Endodermal cell (in vitro differentiated cells): ENCODE measurements around the gene RHOT2. TPM values are rescaled to one million over a fixed set of nuclear protein-coding genes. Genes with fewer than 3 reads are reported as not detected.
A peak's percentile ranks its signal among the peaks of the same experiment; 100 is the strongest.

Experiments used
- DNase-seq: peaks from one replicate; pipeline ENCODE4 v3.0.0-alpha.2; 2017
- H3K27ac ChIP-seq: 2 replicates; pipeline ENCODE4 v1.5.1; 2013; ENCODE audit warnings: mild to moderate bottlenecking, low read depth, low read length, moderate library complexity
- H3K27me3 ChIP-seq: 2 replicates; pipeline ENCODE4 v1.6.1; 2013; ENCODE audit warnings: mild to moderate bottlenecking, low read length, moderate library complexity; ENCODE audit not compliant: insufficient read depth, control insufficient read depth, poor library complexity, severe bottlenecking
- H3K36me3 ChIP-seq: 2 replicates; pipeline ENCODE4 v1.7.0; 2013; ENCODE audit warnings: mild to moderate bottlenecking, low read length, moderate library complexity; ENCODE audit not compliant: control insufficient read depth, insufficient read depth
- H3K4me1 ChIP-seq: one replicate; pipeline ENCODE4 v1.7.0; 2013; ENCODE audit warnings: low read length; ENCODE audit not compliant: control insufficient read depth, insufficient read depth
- H3K4me3 ChIP-seq: 2 replicates; pipeline ENCODE4 v1.5.1; 2013; ENCODE audit warnings: mild to moderate bottlenecking, low read length, moderate library complexity
- H3K9ac ChIP-seq: 2 replicates; pipeline ENCODE4 v1.6.1; 2013; ENCODE audit warnings: mild to moderate bottlenecking, low read length, moderate library complexity; ENCODE audit not compliant: poor library complexity, severe bottlenecking; ENCODE audit errors: extremely low read depth
- H3K9me3 ChIP-seq: 2 replicates; pipeline ENCODE4 v1.6.1; 2013; ENCODE audit warnings: mild to moderate bottlenecking, low read length, moderate library complexity; ENCODE audit not compliant: control insufficient read depth
- H3K27ac Mint-ChIP-seq: 2 replicates; pipeline ENCODE4 v1.8.0; 2020; ENCODE audit warnings: mixed read lengths
- H3K27me3 Mint-ChIP-seq: 2 replicates; pipeline ENCODE4 v1.8.0; 2021; ENCODE audit warnings: mild to moderate bottlenecking, mixed read lengths; ENCODE audit not compliant: insufficient read depth
- H3K36me3 Mint-ChIP-seq: 2 replicates; pipeline ENCODE4 v1.8.0; 2020; ENCODE audit warnings: low read depth, mixed read lengths
- H3K4me1 Mint-ChIP-seq: 2 replicates; pipeline ENCODE4 v1.8.0; 2020; ENCODE audit warnings: mixed read lengths
- H3K4me3 Mint-ChIP-seq: 2 replicates; pipeline ENCODE4 v1.8.0; 2020; ENCODE audit warnings: mild to moderate bottlenecking, moderate library complexity, mixed read lengths
- H3K9me3 Mint-ChIP-seq: 2 replicates; pipeline ENCODE4 v1.8.0; 2020; ENCODE audit warnings: mild to moderate bottlenecking, mixed read lengths
- CTCF ChIP-seq: fragments of 200-600 bp; sonication (generic); conservative IDR thresholded peaks from 2 replicates; pipeline ENCODE4 v1.5.0; 2021; ENCODE audit warnings: antibody characterized with exemption, mild to moderate bottlenecking
- WGBS, 2 experiments: methylation state at CpG; one replicate each; pipeline versions ENCODE4 v1.1.5 to v1.1.7; 2013; ENCODE audit warnings: missing lambda C conversion rate in 2 of 2, mixed read lengths in 1 of 2; ENCODE audit not compliant: insufficient coverage in 1 of 2, insufficient read length in 1 of 2; 5-methylcytosine and 5-hydroxymethylcytosine counted together
- total RNA-seq, 2 donors: library from RNA; stranded (reverse); fragmentation: NEBNext Ultra II Directional in 1 of 2; extraction: Animal tissue kit (Norgen Biotek cat#: 25700) in 1 of 2; gene quantifications; 2 replicates in 1 of 2; 3 replicates in 1 of 2; pipeline ENCODE4 v1.2.1, GENCODE V29; 2021

The RHOT2 gene
- total RNA-seq, 2 donors from 2014 or later, result 180 to 193 TPM

GRCh38 chr16:624526-625070 lies 43.3 kb upstream of the RHOT2 start:
- H3K36me3 ChIP-seq, result no peaks in the 10 kb centered on the region
- H3K27ac Mint-ChIP-seq, result no peak overlapping the region
- DNase-seq, result no peak
- no peak overlapping the region for H3K9ac ChIP-seq
- H3K27me3 Mint-ChIP-seq, result no peaks in the 10 kb centered on the region
- WGBS, 2 experiments, result 86 to 90% methylated on average over 9 to 10 of the region's 10 CpGs
- no peak overlapping the region for H3K27ac ChIP-seq
- no peak for TF ChIP-seq CTCF
- H3K9me3 Mint-ChIP-seq, result no peaks in the 10 kb centered on the region
- H3K4me1 ChIP-seq, result no peaks in the 10 kb centered on the region
- H3K27me3 ChIP-seq, result no peaks in the 10 kb centered on the region
- no peak overlapping the region for H3K4me3 Mint-ChIP-seq
- H3K4me1 Mint-ChIP-seq, result peaks cover 10% of the 10 kb centered on the region
- no peak overlapping the region for H3K4me3 ChIP-seq
- H3K9me3 ChIP-seq, result no peaks in the 10 kb centered on the region
- peaks cover 10% of the 10 kb centered on the region for H3K36me3 Mint-ChIP-seq

DNA sequence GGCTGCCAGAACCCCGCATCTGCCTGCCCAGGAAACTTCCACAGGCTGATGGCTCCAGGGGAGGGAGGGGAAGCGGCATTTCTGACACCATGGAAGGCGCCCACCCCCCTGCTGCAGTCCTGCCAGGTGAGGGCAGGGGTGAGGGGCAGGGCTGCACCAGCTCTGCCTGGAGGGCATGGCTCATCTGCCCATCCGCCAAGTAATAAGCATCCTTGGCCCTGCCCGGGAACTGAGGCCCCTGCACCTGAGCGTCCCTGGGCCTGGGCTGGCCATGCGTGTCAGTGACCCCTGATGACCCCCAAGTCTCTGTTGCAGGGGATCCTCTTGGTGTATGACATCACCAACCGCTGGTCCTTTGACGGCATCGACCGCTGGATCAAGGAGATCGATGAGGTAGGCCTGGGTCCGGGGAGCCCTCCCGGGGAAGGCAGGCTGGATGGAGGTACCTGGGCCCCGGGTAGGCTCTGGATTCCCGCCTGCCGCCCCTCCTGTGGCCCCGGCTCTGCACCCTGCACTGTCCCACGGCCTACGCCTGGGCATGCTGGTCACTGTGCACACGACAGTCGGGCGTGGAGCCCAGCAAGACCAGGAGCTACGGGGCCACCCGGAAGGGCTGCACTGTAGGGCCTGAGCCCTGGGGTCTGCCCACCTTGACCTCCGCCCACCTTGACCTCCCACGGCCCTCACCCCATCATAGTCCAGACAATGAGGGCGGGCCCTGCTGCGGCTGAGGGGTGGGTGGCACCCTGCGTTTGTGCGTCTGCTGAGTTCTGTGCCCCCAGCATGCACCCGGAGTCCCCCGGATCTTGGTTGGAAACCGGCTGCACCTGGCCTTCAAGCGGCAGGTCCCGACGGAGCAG lies 42.6 kb upstream of the RHOT2 start:
- no peak overlapping the region for H3K4me3 ChIP-seq
- H3K9ac ChIP-seq, result no peak overlapping the region
- H3K27me3 ChIP-seq, result no peaks in the 10 kb centered on the region
- no peaks in the 10 kb centered on the region for H3K36me3 ChIP-seq
- Mint-ChIP-seq H3K4me3 (no peak overlapping the region), H3K27me3 (no peaks in the 10 kb centered on the region), H3K9me3 (no peaks in the 10 kb centered on the region), H3K4me1 (peaks cover 10% of the 10 kb centered on the region), H3K36me3 (peaks cover 10% of the 10 kb centered on the region), H3K27ac (no peak overlapping the region)
- peaks cover 6% of the 10 kb centered on the region for H3K4me1 ChIP-seq
- no peak overlapping the region for H3K27ac ChIP-seq
- no peaks in the 10 kb centered on the region for H3K9me3 ChIP-seq
- no peak for TF ChIP-seq CTCF
- DNase-seq, result no peak
- 93% methylated on average over 25 to 37 of the region's 37 CpGs for WGBS, 2 experiments

DNA sequence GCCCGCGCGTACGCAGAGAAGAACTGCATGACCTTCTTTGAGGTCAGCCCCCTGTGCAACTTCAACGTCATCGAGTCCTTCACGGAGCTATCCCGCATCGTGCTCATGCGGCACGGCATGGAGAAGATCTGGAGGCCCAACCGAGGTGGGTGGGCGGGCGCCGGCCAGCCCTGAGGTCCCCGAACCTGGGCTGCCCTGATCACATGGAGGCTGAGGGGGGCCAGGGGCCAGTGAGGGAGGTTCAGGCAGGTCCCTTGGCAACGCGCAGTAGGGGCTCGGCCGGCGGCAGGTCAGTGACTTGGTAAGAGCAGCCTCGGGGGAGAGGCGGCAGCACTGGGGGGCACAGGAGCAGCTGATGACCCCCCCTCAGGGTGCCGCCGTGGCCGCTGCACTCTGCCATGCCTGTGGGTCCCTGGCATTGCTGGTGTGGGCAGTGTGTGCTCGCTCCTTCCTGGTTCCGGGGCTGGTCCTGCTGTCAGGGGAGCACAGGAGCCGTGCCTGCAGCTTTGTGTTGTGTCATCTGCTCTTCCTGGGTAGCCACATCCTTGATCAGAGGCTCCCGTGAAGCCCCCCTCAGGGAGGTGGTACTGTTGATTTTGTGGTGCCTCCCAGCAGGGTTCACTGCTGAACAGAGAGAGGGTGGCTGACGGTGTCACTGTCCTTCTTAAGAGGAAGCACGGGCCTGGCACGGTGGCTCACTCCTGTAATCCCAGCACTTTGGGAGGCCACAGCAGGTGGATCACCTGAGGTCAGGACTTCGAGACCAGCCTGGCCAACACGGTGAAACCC lies 41.8 kb upstream of the RHOT2 start:
- Histone ChIP-seq H3K36me3 (no peaks in the 10 kb centered on the region), H3K27me3 (no peaks in the 10 kb centered on the region), H3K9me3 (no peaks in the 10 kb centered on the region), H3K4me3 (no peak overlapping the region), H3K4me1 (peaks cover 9% of the 10 kb centered on the region), H3K27ac (no peak overlapping the region), H3K9ac (no peak overlapping the region)
- TF ChIP-seq CTCF, result no peak
- WGBS, 2 experiments, result 95 to 98% methylated on average over 30 to 35 of the region's 35 CpGs
- DNase-seq, result no peak
- Mint-ChIP-seq H3K27me3 (no peaks in the 10 kb centered on the region), H3K27ac (peak overlapping the region; percentile 39), H3K4me3 (no peak overlapping the region), H3K4me1 (peaks cover 10% of the 10 kb centered on the region), H3K9me3 (no peaks in the 10 kb centered on the region), H3K36me3 (peaks cover 10% of the 10 kb centered on the region)
